ENCODE measurements around the gene TTLL13.

TTLL13 gene

GRCh38 chr15:90217671-90218394 is 31.5 kb upstream of the TTLL13 start:
- no peak for DNase-seq (ENCODE audit: low read depth in 3 of 3)

DNA sequence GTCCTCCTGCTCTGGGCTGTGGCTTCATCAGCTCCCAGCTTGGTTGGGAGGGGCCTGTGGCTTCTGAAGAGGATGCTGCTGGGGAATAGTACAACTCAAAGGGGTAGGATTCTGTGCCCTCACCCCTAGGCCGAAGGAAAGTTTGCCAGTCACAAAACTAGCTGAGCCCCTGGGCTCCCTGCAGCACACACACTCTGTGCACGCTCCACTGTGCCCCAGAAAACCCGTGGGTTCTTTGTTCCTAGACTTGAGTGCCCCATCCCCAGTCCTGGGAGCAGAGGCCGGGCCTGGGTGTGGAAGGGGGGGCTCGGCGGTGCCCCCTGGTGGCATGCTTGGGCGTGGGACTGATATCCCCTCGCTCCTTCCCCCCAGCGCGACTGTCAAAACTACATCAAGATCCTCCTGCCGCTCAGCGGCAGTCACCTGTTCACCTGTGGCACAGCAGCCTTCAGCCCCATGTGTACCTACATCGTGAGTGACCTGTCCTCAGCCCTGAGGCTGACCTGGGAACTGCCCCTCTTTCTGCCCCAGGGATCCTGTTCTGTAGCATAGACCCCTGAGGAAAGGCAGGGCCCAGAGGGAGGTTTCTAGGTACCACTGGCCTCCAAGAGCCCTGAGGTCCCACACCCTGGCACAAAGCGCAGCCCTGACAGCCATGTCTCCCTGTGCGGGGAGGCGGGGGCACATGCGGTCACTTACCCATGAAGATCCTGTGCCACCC is 29.8 kb upstream of the TTLL13 start:
- peak in 2 of 3 experiments; percentile 32 to 56 for DNase-seq (ENCODE audit: low read depth in 3 of 3)

- peak in 1 of 3 experiments; percentile 35 for DNase-seq (ENCODE audit: low read depth in 3 of 3)
Measured at GRCh38 chr15:90221246-90221900, 28.0 kb upstream of the TTLL13 start.

DNA sequence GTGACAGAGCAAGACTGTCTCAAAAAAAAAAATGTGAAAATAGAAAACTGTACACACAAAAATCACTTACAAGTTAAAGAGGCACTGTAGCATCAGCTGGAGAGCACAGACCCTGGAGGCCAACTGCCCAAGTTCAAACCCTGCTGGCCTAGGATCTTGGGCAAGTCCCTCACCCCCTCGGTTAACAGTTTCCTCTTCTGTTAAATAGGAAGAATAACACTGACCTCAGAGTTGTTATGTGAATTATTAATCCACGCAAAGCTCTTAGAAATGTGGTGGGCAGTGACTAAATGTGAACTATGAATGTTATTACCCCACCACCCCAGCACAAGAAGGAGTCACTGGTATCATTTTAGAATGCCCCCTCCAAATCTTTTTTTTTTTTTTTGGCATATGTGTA is 26.8 kb upstream of the TTLL13 start:
- no peak for DNase-seq (ENCODE audit: low read depth in 3 of 3)

- DNase-seq (ENCODE audit: low read depth in 3 of 3) = no peak
Measured at GRCh38 chr15:90223441-90224165, 25.8 kb upstream of the TTLL13 start.

- no peak for DNase-seq (ENCODE audit: low read depth in 3 of 3)
Measured at GRCh38 chr15:90225047-90225446, 24.3 kb upstream of the TTLL13 start.

GRCh38 chr15:90225504-90226234 is 23.7 kb upstream of the TTLL13 start:
- DNase-seq (ENCODE audit: low read depth in 3 of 3) = no peak

GRCh38 chr15:90227336-90227735 is 22.0 kb upstream of the TTLL13 start:
- no peak for DNase-seq (ENCODE audit: low read depth in 3 of 3)

DNA sequence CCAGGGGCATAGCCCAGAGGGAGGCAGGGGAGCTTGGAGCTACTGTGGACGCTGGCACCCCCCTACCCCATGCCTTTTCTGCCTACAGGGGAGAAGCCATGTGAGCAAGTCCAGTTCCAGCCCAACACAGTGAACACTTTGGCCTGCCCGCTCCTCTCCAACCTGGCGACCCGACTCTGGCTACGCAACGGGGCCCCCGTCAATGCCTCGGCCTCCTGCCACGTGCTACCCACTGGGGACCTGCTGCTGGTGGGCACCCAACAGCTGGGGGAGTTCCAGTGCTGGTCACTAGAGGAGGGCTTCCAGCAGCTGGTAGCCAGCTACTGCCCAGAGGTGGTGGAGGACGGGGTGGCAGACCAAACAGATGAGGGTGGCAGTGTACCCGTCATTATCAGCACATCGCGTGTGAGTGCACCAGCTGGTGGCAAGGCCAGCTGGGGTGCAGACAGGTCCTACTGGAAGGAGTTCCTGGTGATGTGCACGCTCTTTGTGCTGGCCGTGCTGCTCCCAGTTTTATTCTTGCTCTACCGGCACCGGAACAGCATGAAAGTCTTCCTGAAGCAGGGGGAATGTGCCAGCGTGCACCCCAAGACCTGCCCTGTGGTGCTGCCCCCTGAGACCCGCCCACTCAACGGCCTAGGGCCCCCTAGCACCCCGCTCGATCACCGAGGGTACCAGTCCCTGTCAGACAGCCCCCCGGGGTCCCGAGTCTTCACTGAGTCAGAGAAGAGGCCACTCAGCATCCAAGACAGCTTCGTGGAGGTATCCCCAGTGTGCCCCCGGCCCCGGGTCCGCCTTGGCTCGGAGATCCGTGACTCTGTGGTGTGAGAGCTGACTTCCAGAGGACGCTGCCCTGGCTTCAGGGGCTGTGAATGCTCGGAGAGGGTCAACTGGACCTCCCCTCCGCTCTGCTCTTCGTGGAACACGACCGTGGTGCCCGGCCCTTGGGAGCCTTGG is 21.3 kb upstream of the TTLL13 start:
- no peak for DNase-seq (ENCODE audit: low read depth in 3 of 3)

- no peak for DNase-seq (ENCODE audit: low read depth in 3 of 3)
Measured at GRCh38 chr15:90228960-90229359, 20.4 kb upstream of the TTLL13 start.

- DNase-seq (ENCODE audit: low read depth in 3 of 3) = no peak
Measured at GRCh38 chr15:90230071-90230494, 19.3 kb upstream of the TTLL13 start.

- no peak for DNase-seq (ENCODE audit: low read depth in 3 of 3)
Measured at GRCh38 chr15:90230610-90231009, 18.7 kb upstream of the TTLL13 start.

DNA sequence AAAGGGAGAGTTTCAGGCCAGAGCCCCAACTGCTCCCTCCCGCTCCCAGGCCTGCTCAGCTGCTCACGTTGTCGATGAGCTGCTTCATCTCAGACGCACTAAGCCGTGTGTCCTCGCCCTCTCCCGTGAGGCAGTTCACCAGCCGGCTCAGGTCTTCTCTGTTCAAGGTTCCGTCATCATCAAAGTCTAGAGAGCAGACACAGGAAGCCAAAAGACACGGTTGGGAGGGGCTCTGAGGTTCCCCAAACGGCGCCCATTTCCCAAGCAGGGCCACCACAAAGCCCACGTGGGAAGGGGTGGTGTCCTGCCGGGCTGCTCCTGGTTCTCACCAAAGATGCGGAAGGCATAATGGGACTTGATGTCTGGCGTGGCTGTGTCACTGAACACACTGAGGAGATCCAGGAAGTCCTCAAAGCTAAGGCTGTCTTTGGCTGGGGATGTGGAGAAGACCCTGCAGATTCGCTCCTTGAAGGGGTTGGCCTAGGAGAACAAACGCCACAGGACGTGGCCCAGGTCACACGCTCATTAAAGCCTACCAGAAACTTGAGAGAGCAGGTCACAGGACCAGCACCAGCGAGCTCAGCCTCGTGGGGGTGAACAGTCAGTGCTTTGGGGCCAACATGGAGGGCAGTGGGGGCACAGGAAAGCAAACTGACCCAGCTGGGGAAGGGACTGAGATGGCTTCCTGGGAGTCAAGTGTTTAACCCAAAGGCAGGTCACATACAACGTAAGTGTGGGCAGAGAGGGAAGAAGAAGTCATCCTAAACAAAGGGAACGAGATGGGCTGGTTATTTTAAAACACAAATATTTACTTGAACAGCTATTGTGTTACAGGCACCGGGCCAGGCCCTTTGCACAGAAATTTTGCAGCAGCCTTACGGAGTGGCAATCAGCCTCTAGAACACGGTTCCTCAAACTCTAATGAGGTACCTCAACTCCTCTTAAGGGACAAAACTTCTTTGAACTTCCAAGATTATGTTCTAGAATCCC is 18.0 kb upstream of the TTLL13 start:
- peak; percentile 40 to 60 (median 50) for DNase-seq (ENCODE audit: low read depth in 3 of 3)

DNA sequence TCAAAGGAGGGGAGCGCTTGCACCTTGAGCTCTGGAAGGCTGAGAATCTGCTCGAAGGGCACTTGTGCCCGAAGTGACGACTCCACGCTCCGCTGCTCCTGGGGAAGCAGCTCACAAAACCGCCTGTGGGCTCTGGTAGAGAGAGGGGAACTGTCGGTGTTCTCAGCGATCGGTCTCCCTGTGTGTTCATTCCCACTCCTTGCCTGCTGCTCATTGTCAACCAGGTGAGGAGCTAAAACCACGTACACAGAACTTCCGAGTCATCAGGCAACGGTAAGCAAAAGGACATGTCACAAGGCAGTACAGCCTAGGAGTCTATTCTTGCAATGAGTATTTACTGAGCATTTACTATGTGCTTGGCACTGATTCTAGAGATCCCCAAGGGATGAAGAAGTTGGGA is 17.2 kb upstream of the TTLL13 start:
- DNase-seq (ENCODE audit: low read depth in 3 of 3) = no peak

GRCh38 chr15:90232941-90233386 is 16.4 kb upstream of the TTLL13 start:
- DNase-seq (ENCODE audit: low read depth in 3 of 3) = no peak

DNA sequence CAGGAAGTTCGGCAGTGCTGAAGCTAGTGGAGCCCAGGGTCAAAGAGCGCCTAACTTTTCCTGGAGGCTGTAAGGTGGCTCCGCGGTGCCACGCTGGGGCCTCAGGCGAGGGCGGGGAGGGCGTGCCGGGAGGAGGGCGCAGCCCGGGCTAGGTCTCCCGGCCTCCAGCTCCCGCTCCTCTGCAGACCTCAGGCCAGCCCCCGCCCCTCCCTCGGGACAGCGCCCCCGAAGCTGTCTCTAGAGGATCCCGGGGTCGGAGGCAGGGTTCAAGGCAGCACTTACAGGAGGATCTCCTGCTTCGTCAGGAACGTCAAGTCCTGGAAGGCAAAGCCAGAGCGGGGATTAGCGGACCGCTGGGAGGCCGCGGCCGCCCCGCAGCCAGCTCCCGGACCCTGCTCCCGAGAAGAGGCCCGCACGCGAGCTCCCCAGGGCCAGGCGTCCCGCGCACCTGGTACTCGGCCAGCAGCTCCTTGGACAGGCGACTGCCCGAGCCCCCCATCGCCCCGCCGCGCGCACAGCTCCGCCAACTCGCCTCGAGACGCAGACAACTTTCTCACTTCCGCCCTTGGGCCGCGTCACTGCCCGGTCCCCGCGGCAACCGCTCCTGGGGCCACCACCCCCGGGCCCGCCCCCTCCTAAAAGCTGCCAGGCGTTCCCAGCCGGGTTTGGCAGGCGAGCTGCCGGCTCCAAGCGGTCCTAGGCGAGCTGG is 15.8 kb upstream of the TTLL13 start, which contains the start of gene CIB1:
Gene CIB1, minus strand, starts transcription at position 555 of the 709 bp plus-strand sequence. Its CDS starts 56 bp downstream, at position 499.
- peak; percentile 93 to 98 (median 95) for DNase-seq (ENCODE audit: low read depth in 3 of 3)

DNA sequence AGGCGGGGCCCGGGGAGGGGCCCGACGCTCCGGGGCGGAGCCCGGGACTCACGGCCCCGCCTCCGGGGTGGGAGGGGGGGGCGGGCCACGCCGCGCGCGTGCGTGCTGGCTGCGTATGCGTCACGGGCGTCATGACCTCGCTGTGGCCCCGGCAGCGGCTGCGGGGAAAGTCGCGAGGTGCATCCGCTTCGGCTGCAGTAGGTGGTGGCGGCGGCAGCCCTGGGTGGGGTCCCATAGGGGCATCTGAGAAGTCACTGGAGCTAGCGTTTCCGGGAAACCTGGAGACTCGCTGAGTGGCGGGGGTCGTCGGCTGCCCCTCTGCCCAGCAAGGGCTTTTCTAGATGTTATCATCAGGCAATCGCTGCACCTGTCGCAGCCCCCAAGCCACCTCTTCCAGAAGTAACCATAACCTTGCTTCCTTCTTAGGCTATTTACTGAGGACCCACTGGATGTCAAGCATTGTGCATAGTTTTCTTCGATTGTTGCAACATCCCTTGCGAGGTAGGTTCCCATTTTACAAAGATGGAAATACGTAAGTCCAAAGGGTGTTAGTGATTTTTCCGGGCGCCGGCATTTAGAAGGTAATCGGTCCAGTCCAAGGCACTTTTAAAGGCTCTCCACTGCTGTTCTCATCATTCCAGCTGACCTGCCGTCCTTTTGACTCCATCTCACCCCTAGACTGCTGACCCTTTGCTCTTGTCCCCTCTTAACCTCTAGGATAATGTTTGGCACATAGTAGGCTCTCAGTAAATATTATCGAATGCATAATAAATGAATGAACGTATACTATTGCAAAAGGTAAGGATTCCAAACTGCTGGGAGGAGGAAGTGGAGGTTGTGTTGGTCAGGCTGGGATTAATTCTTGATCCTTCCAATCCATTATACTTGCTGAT is 15.0 kb upstream of the TTLL13 start, which contains the start of gene GDPGP1:
Gene GDPGP1, plus strand, starts transcription at position 114 of the 893 bp plus-strand sequence. CDS start 6,700 bp downstream, outside the sequence.
- no peak for DNase-seq (ENCODE audit: low read depth in 3 of 3)

All from stimulated activated CD4-positive, alpha-beta T cell treated with anti-CD3 and anti-CD28 coated beads, TNF-alpha, amount 100 ng/mL, for 24 hours (primary cell).